RKO (cell line): ENCODE data around the gene TNIK.
A peak's percentile ranks its signal among the peaks of the same experiment; 100 is the strongest.

Source experiments
- DNase-seq: peaks from one replicate; pipeline ENCODE4 v3.0.0-alpha.2; 2016; ENCODE audit warnings: low spot score

TNIK gene

GRCh38 chr3:171416666-171417065 is 43.5 kb downstream of the TNIK start:
- no peak for DNase-seq

GRCh38 chr3:171416061-171416460 is 44.1 kb downstream of the TNIK start:
- no peak for DNase-seq

- DNase-seq: peak; percentile 7
Observed at GRCh38 chr3:171415070-171415469, 45.1 kb downstream of the TNIK start.

- no peak for DNase-seq
Observed at GRCh38 chr3:171412473-171412872, 47.7 kb downstream of the TNIK start.

- no peak for DNase-seq
Observed at GRCh38 chr3:171412054-171412453, 48.2 kb downstream of the TNIK start.

GRCh38 chr3:171410186-171410585 is 50.0 kb downstream of the TNIK start:
- no peak for DNase-seq

GRCh38 chr3:171407759-171408158 is 52.4 kb downstream of the TNIK start:
- DNase-seq: peak; percentile 83

GRCh38 chr3:171404376-171404967 is 55.7 kb downstream of the TNIK start:
- no peak for DNase-seq

- DNase-seq: no peak
Observed at GRCh38 chr3:171402281-171402680, 57.9 kb downstream of the TNIK start.

GRCh38 chr3:171401432-171401831 is 58.8 kb downstream of the TNIK start:
- DNase-seq: no peak

- DNase-seq: no peak
Observed at GRCh38 chr3:171399842-171400241, 60.4 kb downstream of the TNIK start.

GRCh38 chr3:171398343-171398742 is 61.9 kb downstream of the TNIK start:
- no peak for DNase-seq

- DNase-seq: no peak
Observed at GRCh38 chr3:171397089-171397488, 63.1 kb downstream of the TNIK start.

- no peak for DNase-seq
Observed at GRCh38 chr3:171396048-171396447, 64.2 kb downstream of the TNIK start.

- DNase-seq: no peak
Observed at GRCh38 chr3:171393032-171393744, 67.0 kb downstream of the TNIK start.

GRCh38 chr3:171391432-171391831 is 68.8 kb downstream of the TNIK start:
- DNase-seq: no peak

GRCh38 chr3:171390051-171390941 is 69.9 kb downstream of the TNIK start:
- DNase-seq: no peak

- no peak for DNase-seq
Observed at GRCh38 chr3:171389491-171389890, 70.7 kb downstream of the TNIK start.

GRCh38 chr3:171388527-171388926 is 71.7 kb downstream of the TNIK start:
- no peak for DNase-seq

GRCh38 chr3:171387062-171387461 is 73.1 kb downstream of the TNIK start:
- DNase-seq: no peak

GRCh38 chr3:171385086-171385485 is 75.1 kb downstream of the TNIK start:
- DNase-seq: no peak

- DNase-seq: no peak
Observed at GRCh38 chr3:171384101-171384891, 75.9 kb downstream of the TNIK start.
